ENCODE data around the gene MYL11.
"Not testable (repeated sequence)": the region's sequence is repeated elsewhere in the genome, so short reads cannot be mapped to it uniquely, and the experiment has no call there.

MYL11 gene

GRCh38 chr16:30374538-30374937, at the start of gene MYL11:
TSS of gene MYL11 (plus strand) at chr16:30374802. CDS start at chr16:30374858, 56 bp downstream.
- DNase-seq = no peak

GRCh38 chr16:30334473-30334989, 40.1 kb upstream of the MYL11 start:
- peak; percentile 86 for DNase-seq

GRCh38 chr16:30335028-30335597, 39.5 kb upstream of the MYL11 start:
- DNase-seq = peak; percentile 88

- peak; percentile 36 for DNase-seq
Observed at GRCh38 chr16:30335598-30336474, 38.8 kb upstream of the MYL11 start.

GRCh38 chr16:30337964-30338357, 36.6 kb upstream of the MYL11 start:
- DNase-seq = not testable (repeated sequence)

GRCh38 chr16:30338715-30339114, 35.9 kb upstream of the MYL11 start:
- DNase-seq = not testable (repeated sequence)

GRCh38 chr16:30340621-30341020, 34.0 kb upstream of the MYL11 start:
- no peak for DNase-seq

- DNase-seq = not testable (repeated sequence)
Observed at GRCh38 chr16:30341971-30342370, 32.6 kb upstream of the MYL11 start.

- DNase-seq = no peak
Observed at GRCh38 chr16:30342751-30343490, 31.7 kb upstream of the MYL11 start.

- DNase-seq = not testable (repeated sequence)
Observed at GRCh38 chr16:30343491-30343820, 31.1 kb upstream of the MYL11 start.

- DNase-seq = no peak
Observed at GRCh38 chr16:30346286-30346685, 28.3 kb upstream of the MYL11 start.

GRCh38 chr16:30348113-30348512, 26.5 kb upstream of the MYL11 start:
- DNase-seq = no peak

- no peak for DNase-seq
Observed at GRCh38 chr16:30348929-30349328, 25.7 kb upstream of the MYL11 start.

- no peak for DNase-seq
Observed at GRCh38 chr16:30349675-30350074, 24.9 kb upstream of the MYL11 start.

GRCh38 chr16:30350134-30350871, 24.3 kb upstream of the MYL11 start:
- no peak for DNase-seq

- no peak for DNase-seq
Observed at GRCh38 chr16:30351001-30351441, 23.6 kb upstream of the MYL11 start.

- DNase-seq = no peak
Observed at GRCh38 chr16:30351586-30352419, 22.8 kb upstream of the MYL11 start.

- DNase-seq = no peak
Observed at GRCh38 chr16:30352488-30353401, 21.9 kb upstream of the MYL11 start.

- no peak for DNase-seq
Observed at GRCh38 chr16:30353438-30354129, 21.0 kb upstream of the MYL11 start.

All from NCI-H82 (cell line).